Measurements from ENCODE around the gene PHOSPHO2. TPM values are rescaled to one million over a fixed set of nuclear protein-coding genes. Genes with fewer than 3 reads are reported as not detected.

The PHOSPHO2 gene
- total and polyA plus RNA-seq, 3 donors from 2014 or later, result 9.7 to 36.5 (median 24.4) TPM

DNA sequence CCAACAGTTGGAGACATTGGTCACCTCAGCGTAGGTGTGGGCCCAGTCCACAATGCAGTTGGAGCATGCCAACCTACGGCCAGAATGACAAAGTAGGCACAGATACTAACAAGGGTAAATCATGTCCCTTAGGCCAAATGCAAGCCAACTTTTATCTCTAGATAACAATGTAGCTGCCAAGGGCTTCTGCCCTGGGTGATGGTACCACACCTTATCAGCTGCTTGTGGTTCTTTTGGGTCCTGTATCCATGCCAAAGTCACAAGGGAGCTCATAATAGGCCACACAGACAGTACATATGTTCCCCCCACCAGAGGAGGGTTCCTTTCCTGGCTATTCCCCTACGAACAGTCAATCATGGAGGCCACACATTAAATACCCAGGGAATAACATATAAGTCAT is 19.1 kb downstream of the PHOSPHO2 start:
- H3K27ac ChIP-seq, result no peak overlapping the region
- no peaks in the 10 kb centered on the region for H3K9me3 ChIP-seq
- no peaks in the 10 kb centered on the region for H3K36me3 ChIP-seq (ENCODE audit: low read depth, missing control alignments)
- H3K4me1 ChIP-seq, result peaks cover 16% of the 10 kb centered on the region
- H3K4me3 ChIP-seq, result no peak overlapping the region
- DNase-seq, result no peak
- 86 to 88% methylated on average over 1 to 3 of the region's 3 CpGs for WGBS, 2 donors
- intact Hi-C loops (cut with DNase I; ENCODE audit: low total_unique reads), result no loop called here
- no peaks in the 10 kb centered on the region for H3K27me3 ChIP-seq
- no peak for TF ChIP-seq POLR2A (IDR thresholded peaks at IDR 0.05)
- TF ChIP-seq, protein P1, sequence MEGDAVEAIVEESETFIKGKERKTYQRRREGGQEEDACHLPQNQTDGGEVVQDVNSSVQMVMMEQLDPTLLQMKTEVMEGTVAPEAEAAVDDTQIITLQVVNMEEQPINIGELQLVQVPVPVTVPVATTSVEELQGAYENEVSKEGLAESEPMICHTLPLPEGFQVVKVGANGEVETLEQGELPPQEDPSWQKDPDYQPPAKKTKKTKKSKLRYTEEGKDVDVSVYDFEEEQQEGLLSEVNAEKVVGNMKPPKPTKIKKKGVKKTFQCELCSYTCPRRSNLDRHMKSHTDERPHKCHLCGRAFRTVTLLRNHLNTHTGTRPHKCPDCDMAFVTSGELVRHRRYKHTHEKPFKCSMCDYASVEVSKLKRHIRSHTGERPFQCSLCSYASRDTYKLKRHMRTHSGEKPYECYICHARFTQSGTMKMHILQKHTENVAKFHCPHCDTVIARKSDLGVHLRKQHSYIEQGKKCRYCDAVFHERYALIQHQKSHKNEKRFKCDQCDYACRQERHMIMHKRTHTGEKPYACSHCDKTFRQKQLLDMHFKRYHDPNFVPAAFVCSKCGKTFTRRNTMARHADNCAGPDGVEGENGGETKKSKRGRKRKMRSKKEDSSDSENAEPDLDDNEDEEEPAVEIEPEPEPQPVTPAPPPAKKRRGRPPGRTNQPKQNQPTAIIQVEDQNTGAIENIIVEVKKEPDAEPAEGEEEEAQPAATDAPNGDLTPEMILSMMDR (IDR thresholded peaks at IDR 0.05), result no peak

DNA sequence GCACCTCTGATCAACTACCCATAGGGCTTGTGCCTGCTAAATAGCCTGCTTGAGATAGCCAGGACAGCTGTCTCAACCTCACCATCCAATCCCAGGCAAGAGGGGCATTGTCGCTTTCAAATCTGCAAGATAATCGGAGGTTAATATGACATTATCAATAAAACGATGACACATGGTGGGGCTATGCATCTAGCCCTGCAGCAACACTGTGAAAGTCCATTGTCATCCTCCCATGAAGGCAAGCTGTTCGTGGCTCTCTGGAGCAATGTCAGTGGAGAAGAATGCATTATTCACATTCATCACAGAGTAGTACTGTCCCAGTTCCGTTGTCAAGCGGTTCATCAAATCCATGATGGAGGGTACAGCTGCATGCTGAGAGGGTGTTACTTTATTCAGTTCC is 20.4 kb downstream of the PHOSPHO2 start:
- DNase-seq, result no peak
- H3K36me3 ChIP-seq (ENCODE audit: low read depth, missing control alignments), result no peaks in the 10 kb centered on the region
- WGBS, 2 donors, result 83 to 95% methylated on average over 6 of the region's 6 CpGs

DNA sequence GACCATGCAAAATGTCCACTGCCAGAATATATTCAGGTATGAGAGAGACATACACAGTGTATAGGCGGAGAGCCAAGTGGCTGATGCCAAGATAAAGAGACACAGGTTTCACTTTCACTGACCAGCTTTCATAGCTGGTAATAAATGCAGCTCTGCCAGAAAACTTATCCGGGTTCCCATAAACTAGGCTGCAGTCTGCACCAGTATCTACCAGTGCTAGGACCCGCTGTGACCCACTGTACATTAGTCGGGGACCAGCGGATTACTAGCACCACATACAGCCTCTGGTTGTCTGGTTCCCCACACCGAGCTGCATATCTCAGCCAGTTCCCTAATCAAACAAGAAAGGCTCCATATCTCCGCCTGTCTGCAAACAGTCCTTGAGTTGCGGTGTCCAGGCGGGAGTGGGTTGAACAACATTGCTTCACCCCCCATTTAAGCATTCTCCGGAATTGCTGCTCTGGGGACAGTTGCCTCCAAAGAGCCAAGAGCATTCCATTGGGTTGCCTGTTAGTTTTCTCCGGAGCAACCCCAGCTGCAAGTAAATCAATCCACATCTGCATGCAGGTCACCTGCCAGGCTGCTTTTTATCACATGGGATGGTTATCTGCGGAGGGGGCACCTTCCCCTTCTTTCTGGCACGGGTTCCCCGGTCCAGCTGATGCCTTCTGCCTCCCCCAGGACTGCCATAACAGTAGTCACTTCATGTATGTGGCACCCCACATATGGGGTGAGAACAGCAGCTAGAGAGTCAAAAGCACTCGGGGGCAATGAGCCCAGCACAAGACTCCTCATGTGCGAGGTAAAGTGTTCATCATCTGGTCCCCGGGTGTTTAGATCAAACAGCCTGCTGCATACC is 21.3 kb downstream of the PHOSPHO2 start:
- Histone ChIP-seq H3K9me3 (no peaks in the 10 kb centered on the region), H3K36me3 (ENCODE audit: low read depth, missing control alignments) (no peaks in the 10 kb centered on the region), H3K4me3 (no peak overlapping the region), H3K27ac (no peak overlapping the region), H3K4me1 (peaks cover 16% of the 10 kb centered on the region), H3K27me3 (no peaks in the 10 kb centered on the region)
- TF ChIP-seq POLR2A (IDR thresholded peaks at IDR 0.05), result no peak
- TF ChIP-seq, protein P1 (IDR thresholded peaks at IDR 0.05), result no peak
- DNase-seq, result no peak
- 29 to 43% methylated on average over 14 to 17 of the region's 17 CpGs for WGBS, 2 donors
- intact Hi-C loops (cut with DNase I; ENCODE audit: low total_unique reads), result no loop called here

More for the DNA sequence above, 20.4 kb downstream of the PHOSPHO2 start:
- TF ChIP-seq POLR2A (IDR thresholded peaks at IDR 0.05), result no peak
- TF ChIP-seq, protein P1 (IDR thresholded peaks at IDR 0.05), result no peak
- no peak overlapping the region for H3K27ac ChIP-seq
- no peaks in the 10 kb centered on the region for H3K27me3 ChIP-seq
- H3K4me1 ChIP-seq, result peaks cover 16% of the 10 kb centered on the region
- H3K4me3 ChIP-seq, result no peak overlapping the region
- intact Hi-C loops (cut with DNase I; ENCODE audit: low total_unique reads), result no loop called here
- H3K9me3 ChIP-seq, result no peaks in the 10 kb centered on the region

DNA sequence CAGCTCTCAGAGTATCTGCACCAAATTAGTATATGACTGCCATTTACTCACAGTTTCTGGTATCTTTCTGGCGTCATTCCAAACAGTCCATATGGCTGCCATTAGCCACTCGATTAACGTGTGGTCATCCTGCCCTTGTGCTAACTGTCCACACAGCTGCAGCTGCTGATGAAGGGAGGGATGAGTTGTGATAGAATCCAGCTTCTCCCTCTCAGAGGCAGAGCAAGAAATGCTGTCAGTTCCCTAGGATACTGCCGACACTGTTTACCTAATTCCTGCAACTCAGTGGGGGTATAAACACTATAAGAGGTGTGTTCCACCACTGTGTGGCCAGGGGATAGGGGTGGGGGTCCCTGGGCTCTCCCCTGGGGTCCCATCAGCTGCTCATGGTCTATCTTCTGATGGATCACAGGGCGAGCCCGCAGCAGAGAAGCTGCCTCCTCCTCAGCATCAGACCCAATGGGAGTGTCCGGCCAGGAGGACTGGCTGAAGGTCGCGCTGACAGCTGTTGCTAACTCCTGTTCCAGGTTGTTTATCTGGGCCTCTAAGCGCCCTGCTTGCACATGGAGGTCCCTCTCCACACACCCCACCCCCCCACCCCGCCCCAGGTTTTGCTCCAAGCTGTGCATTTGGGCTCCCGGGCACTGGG is 22.1 kb downstream of the PHOSPHO2 start:
- 39 to 49% methylated on average over 4 to 11 of the region's 12 CpGs for WGBS, 2 donors

More for the DNA sequence above, 22.1 kb downstream of the PHOSPHO2 start:
- Histone ChIP-seq H3K27me3 (no peaks in the 10 kb centered on the region), H3K36me3 (ENCODE audit: low read depth, missing control alignments) (no peaks in the 10 kb centered on the region), H3K4me3 (no peak overlapping the region), H3K4me1 (peaks cover 16% of the 10 kb centered on the region), H3K27ac (no peak overlapping the region), H3K9me3 (no peaks in the 10 kb centered on the region)
- no peak for TF ChIP-seq POLR2A (IDR thresholded peaks at IDR 0.05)
- TF ChIP-seq, protein P1 (IDR thresholded peaks at IDR 0.05), result no peak
- intact Hi-C loops (cut with DNase I; ENCODE audit: low total_unique reads), result no loop called here
- no peak for DNase-seq

Measured in testis (tissue), 3 donors.